Nasal cavity respiratory epithelium epithelial cell of viscerocranial mucosa (primary cell): Measurements from ENCODE around the gene MRPL53. TPM values are rescaled to one million over a fixed set of nuclear protein-coding genes. Genes with fewer than 3 reads are reported as not detected.

Source experiments
- total RNA-seq: library from RNA; depleted of rRNA; stranded (reverse); fragments of >200 nt; gene quantifications from 2 replicates; pipeline ENCODE4 v1.2.3, GENCODE V29; 2014

MRPL53 gene
- 18.4 and 27.0 TPM in 2 replicates for total RNA-seq

DNA sequence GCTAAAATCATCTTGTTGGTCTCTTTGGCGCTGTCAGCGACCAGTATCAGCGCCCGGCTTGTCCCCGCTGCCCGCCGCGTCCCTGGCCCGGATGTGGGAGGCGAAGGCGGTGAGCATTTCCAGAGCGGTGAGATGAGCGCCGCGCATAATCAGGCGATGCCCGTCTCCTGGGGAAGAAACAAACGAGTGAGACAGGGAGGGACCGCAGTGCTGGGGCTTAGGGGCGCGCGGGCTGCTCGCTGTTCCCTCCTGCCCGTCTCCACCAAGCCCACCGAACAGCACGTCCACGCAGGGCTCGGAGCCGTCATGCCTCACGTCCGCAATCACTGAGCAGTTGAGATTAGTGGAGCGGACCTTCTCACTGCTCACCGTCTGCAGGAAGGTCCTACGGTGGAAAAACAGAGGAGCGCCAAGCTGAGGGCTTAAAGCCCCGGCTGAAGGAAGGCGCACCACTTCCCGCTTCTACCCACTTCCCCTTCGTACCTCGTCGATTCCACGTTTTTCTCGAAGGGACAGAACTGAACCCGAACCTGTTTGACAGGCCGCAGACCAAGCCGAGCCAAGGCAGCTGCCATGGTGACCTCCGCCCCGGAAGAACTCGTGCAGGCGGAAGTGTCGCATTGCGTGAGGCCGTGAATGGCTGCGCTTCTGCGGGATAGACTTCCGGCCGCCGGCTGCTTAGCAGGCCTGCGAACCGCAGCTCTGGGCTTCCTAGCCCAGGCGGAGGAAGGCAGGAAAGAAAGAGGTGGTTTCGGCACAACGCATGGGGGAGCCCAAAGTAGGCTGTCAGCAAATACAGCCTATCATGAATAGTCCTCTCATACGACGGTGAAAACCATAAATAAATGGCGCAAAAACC lies at the start of gene MRPL53:
MRPL53 (minus strand) TSS at position 595 of the 859 bp plus-strand sequence; CDS start at position 575, 20 bp downstream.

DNA sequence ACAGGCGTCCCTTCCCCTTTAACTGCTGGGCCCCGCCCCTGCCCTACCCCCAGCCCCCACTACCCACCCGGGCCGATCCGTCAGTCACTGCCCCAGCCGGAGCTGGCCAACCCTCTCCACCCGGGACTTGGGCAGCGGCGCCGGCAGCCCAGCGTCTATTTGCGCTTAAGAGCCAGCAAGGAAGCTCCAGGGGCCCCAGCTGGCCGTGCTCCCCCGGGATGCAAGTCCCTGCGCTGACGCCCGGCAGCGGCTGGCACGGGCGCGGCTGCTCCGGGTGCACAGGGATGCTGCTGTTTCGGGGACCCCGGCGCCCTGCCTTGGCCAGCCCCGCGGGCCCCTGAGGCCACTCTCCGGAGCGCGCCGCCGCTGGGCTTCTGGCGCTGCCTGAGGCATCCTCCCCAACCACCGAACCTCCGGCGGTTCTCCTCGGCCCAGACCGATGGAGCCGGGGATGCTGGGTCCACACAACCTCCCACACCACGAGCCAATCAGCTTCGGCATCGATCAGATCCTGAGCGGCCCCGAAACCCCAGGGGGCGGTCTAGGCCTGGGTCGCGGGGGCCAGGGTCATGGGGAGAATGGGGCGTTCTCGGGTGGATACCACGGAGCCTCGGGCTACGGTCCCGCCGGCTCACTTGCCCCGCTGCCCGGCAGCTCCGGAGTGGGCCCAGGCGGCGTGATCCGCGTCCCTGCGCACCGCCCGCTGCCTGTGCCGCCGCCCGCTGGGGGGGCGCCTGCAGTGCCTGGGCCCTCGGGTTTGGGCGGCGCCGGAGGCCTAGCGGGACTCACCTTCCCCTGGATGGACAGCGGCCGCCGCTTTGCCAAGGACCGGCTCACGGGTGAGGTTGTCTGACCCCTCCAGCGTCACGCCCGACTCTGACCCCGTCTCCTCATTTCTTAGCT lies 42.1 kb upstream of the MRPL53 start, which contains the start of gene TLX2:
TLX2 (plus strand) TSS at position 83 of the 903 bp plus-strand sequence; CDS start at position 440, 357 bp downstream.

DNA sequence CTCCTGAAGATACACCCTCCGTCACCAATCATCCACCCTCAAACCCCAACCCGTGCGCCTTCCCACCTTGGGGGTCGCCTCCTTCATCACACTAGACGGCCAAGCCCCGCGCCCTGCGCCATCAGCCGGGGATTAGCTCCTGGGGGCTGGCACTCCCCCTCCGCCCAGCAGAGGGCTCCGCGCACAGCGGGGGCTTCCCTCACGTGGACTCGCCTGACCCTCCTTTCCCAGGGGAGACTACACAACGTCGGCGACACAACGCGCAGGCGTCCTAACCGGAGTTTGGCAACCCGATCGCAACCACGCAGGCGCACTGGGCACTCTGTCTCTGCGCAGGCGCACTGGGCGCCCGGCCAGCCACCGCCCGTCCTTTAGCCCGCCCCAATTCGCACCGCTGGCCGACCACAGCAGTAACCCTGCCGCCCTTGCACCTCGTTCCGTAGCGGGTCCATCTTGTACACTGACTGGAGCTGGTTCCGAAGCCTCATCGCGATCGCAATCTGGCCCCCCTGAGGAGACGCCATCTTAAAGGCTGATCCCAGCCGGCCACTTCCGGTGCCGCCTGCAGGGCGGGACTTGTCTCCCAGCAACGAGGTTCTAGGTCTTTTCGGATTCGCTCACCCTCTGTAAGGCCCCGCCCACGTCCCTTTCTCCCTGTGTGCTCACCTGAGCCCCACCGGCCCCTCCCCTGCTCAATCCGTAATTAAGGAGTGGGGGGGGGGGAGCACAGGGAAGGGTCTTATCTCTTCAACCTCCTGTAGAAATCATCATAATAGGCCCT lies 34.9 kb upstream of the MRPL53 start, which contains the start of gene PCGF1:
PCGF1 (minus strand) TSS at position 551 of the 781 bp plus-strand sequence; CDS start at position 524, 27 bp downstream.

DNA sequence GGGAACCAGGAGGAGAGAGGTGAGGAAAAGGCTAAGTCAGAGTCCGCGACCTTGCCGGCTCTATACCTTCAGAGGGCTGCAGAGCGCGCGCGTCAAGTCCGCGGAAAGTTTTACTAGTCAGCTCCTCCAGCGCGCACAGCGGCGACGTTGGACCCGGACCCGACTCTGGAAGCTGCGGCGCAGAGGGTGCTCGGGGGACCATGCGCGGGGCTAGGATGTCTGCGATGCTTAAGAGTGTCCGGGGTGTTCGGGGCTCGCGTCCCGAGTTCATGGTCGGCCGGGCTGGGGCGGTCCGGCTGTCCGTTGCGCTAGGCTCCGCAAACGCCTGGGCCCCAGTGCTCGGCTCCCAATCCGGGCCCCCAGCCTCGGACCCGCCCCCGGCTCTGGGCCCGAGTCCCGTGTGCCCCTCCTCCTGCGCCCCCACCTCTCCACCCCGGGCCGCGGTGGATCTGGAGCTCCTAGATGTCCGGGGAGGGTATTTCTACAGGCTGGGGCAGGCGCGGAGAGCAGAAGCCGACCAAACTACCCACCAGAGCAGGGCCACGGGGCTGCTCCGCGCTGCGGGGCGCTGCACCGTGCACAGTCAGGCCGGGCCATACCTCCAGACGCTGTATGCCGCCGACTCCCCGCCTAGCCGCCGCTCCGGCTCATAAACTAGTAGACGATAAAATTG lies 26.9 kb upstream of the MRPL53 start, which contains the start of gene LBX2:
LBX2 (minus strand) TSS at position 337 of the 673 bp plus-strand sequence; CDS start at position 271, 66 bp downstream.

DNA sequence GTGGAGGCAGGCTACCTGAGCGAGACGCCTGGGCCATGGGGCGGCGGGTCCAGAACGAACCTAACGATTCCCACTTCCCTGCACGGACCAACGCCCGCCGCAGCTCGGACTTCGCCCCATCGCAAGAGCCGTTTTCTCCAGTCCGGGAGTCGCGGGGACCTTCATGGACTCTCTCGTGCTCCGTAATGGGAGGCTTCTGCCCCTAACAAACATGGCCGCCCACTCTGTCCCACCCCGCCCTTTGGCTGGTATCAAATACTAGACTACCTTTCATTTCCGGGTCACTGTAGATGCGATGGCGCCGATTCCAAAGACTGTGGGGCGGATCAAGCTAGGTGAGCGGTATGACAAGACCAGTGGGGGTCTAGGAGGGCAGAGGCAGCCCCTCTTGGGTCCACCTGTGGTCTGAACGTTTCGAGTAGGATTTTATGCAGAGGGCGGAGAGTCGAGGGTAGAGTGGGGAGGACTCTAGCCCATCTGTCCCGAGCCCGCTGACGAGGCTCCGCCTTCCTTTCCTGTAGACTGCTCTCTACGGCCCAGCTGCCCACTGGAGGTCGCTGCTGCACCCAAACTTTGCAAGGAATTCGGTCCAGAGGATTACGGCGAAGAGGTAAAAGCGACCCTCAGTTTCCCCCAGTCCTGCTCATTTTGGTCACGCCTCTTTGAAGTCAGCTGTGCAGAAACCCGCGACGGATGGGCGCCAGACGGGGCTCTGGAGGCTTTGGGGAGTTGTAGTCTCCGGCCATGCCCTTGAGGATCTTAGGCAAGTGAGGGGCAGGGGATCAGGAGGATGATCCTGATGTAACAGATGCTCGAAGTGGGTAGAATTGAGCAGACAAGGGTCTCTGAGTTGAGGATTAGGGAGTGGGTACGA lies 10.6 kb upstream of the MRPL53 start, which contains the start of the genes CCDC142 and TTC31:
CCDC142 (minus strand) TSS at position 198 of the 874 bp plus-strand sequence; CDS start at position 37, 161 bp downstream.
TTC31 (plus strand) TSS at position 281 of the 874 bp plus-strand sequence; CDS start at position 296, 15 bp downstream.

DNA sequence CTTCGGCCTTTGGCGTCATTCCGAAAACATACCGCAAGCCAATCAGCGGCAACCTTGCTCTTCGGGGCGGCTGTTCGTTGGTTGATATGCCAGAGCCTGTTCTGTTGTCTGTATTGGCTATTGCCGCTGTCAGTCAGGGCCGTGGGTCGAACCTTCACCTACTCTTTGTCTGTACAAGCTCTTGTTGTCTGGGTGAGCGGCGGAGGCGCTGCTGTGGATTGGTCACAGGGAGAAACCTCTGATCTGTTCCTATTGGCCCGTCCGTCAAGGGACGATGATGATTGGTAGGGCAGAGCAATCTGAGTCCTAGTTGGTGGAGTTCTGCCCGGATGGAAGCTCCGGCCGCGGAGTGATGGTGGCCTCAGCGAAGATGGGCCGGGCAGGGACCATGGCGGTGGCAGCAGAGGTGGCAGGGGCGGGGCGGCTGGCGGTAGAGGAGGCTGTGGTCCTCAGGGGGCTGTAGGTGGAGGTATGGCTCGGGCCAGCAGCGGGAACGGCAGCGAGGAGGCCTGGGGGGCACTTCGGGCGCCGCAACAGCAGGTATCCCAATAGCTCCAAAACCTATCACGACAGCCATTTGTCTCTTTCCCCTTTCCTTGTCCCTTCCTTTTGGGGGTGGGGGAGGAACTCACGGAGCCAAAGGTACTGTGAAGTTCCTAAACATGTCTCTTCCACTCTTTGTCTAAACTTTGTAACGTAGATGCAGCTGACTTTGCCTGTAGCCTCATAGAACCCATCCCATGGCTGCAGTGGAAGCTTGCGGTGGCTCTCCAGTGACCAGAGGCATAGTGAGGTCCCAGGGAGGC lies 14.1 kb downstream of the MRPL53 start, which contains the start of gene WBP1:
WBP1 (plus strand) TSS at position 307 of the 806 bp plus-strand sequence; CDS start at position 472, 165 bp downstream.

DNA sequence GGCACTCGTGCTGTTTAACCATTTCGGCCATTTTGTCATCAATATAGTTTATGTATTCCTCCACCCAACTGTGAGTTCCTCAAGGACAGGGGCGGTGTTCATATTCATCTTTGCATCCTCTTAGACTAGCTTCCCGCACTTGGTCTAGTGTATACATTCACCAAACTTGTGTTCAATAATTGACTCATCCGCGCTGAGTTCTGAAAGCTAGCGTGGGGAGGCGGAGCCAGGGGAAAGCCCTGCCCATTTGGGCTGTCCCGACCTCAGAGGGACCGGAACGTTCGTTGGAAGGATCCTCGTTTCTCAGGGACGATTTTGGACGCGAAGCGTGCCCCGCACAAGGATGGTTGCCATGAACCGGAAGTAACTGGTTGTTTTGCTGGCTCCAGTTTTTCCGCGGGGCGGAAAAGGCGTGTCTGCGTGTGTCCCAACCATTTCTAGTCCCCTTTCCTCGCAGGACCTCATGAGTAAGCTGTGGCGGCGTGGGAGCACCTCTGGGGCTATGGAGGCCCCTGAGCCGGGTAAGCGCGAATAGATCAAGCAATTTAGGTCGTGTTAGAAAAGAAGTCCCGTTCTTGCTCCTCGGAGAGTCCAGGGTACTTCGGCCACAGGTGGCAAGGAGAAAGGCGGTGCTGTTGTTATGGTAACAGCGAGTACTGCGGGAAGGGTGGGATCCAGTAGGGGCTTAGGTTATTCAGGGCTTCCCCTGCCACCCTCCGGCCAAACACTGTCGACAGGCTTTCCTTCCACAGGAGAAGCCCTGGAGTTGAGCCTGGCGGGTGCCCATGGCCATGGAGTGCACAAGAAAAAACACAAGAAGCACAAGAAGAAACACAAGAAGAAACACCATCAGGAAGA lies 17.6 kb downstream of the MRPL53 start, which contains the start of gene INO80B:
INO80B (plus strand) TSS at position 434 of the 858 bp plus-strand sequence; CDS start at position 464, 30 bp downstream.

DNA sequence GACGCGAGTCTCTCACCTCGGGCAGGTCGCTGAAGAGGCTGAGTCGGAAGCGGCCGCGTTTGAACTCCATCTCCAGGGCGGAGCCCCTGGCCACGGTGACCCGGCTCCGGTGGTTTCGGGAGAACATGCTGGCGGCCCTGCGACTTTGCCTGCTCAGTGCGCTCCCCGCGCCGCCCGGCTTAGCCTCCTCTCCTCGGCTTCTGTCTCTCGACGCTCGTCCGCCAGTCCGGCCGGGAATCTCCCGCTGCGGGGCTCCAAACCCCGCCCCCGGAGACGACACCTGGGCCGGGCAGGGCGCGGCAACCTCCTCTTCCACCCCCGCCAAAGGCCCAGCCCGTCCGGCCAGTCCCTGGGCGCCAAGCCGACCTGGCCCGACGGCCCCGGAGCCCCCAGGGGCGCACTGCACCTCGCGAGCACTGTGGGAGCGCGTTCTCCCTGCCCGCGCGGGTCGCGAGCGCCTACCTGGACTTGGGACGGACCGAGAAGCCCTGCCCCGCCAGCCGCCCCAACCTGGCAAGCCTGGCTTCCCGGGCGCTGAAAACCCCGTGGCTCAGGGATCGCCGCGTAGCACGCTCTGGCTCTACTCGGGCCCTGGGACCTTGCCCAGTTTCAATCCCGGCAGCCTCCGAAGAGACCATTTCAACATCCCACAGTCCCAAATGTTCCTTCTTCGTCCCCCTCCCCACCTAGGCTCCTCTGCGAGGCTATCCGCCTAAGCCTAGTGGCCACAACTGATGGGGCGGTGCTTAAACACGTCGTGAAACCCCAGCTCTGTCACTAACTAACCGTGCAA lies 30.6 kb downstream of the MRPL53 start, which contains the start of gene RTKN:
RTKN (minus strand) TSS at position 248 of the 793 bp plus-strand sequence; CDS start at position 127, 121 bp downstream.

Other genes starting within 250 kb of the MRPL53 start
- gene SLC4A5, start 129.3 kb downstream of the MRPL53 start, total RNA-seq, result under 0.01 and 0.21 TPM in 2 replicates
- gene DCTN1, start 92.4 kb downstream of the MRPL53 start, total RNA-seq, result 52.6 and 114 TPM in 2 replicates
- gene C2orf81, start 51.1 kb downstream of the MRPL53 start, total RNA-seq, result under 0.01 and 0.85 TPM in 2 replicates
- gene WDR54, start 51.0 kb downstream of the MRPL53 start, total RNA-seq, result 16.9 and 19.5 TPM in 2 replicates
- gene RTKN, start 30.7 kb downstream of the MRPL53 start, total RNA-seq, result 33.2 and 51.9 TPM in 2 replicates
- gene INO80B, start 17.6 kb downstream of the MRPL53 start, total RNA-seq, result 9.9 and 14.5 TPM in 2 replicates
- gene WBP1, start 14.2 kb downstream of the MRPL53 start, total RNA-seq, result 24.4 and 27.7 TPM in 2 replicates
- gene MOGS, start 7.3 kb downstream of the MRPL53 start, total RNA-seq, result 64.4 and 67.0 TPM in 2 replicates
- gene CCDC142, start 10.3 kb upstream of the MRPL53 start, total RNA-seq, result 9.9 and 12.7 TPM in 2 replicates
- gene TTC31, start 10.4 kb upstream of the MRPL53 start, total RNA-seq, result 6.8 and 11.6 TPM in 2 replicates
- 0.68 and 1.00 TPM in 2 replicates for gene LBX2, start 26.9 kb upstream of the MRPL53 start, total RNA-seq
- gene PCGF1, start 35.0 kb upstream of the MRPL53 start, total RNA-seq, result 36.4 and 39.0 TPM in 2 replicates
- gene TLX2, start 41.8 kb upstream of the MRPL53 start, total RNA-seq, result not detected in 2 replicates
- gene DQX1, start 53.6 kb upstream of the MRPL53 start, total RNA-seq, result 1.0 and 3.9 TPM in 2 replicates
- 111 and 175 TPM in 2 replicates for gene AUP1, start 57.0 kb upstream of the MRPL53 start, total RNA-seq
- 31.9 and 59.8 TPM in 2 replicates for gene HTRA2, start 57.3 kb upstream of the MRPL53 start, total RNA-seq
- gene LOXL3, start 81.3 kb upstream of the MRPL53 start, total RNA-seq, result 0.28 and 0.34 TPM in 2 replicates
- 0.68 and 2.1 TPM in 2 replicates for gene DOK1, start 82.0 kb upstream of the MRPL53 start, total RNA-seq
- 2.1 and 2.8 TPM in 2 replicates for gene M1AP, start 175.7 kb upstream of the MRPL53 start, total RNA-seq
- 3.1 and 10.8 TPM in 2 replicates for gene SEMA4F, start 181.6 kb upstream of the MRPL53 start, total RNA-seq